Upper lobe of left lung (tissue), 4 donors: ENCODE measurements around the gene EIF2B4.

Source experiments
- EP300 ChIP-seq, 4 donors: sonication (generic); formaldehyde crosslinking; IDR thresholded peaks; one replicate each; pipeline ENCODE4 v1.5.1; 2017; ENCODE audit warnings: antibody characterized with exemption in 4 of 4, control low read depth in 2 of 4
- POLR2A ChIP-seq, 4 donors: fragments of 450-650 bp; IDR thresholded peaks; one replicate each; pipeline ENCODE4 v1.5.1; 2016 to 2017; ENCODE audit warnings: antibody characterized with exemption in 4 of 4, mild to moderate bottlenecking in 2 of 4
- POLR2AphosphoS5 ChIP-seq, 2 donors: sonication (generic); formaldehyde crosslinking; IDR thresholded peaks; one replicate each; pipeline ENCODE4 v1.5.1; 2017; ENCODE audit warnings: antibody characterized with exemption in 2 of 2

GRCh38 chr2:27412419-27413152 is 42.4 kb upstream of the EIF2B4 start:
- TF ChIP-seq EP300 (IDR thresholded peaks at IDR 0.05) (no peak), POLR2A (IDR thresholded peaks at IDR 0.05) (no peak), POLR2AphosphoS5 (IDR thresholded peaks at IDR 0.05) (no peak)
